Fibroblast of lung (primary cell): Measurements from ENCODE around the gene JOSD2.
"Not testable (repeated sequence)": the region's sequence is repeated elsewhere in the genome, so short reads cannot be mapped to it uniquely, and the experiment has no call there.

ENCODE experiments used
- EZH2 ChIP-seq: IDR thresholded peaks from 2 replicates; pipeline ENCODE4 v1.5.1; 2012; ENCODE audit warnings: low read length, control low read depth, mild to moderate bottlenecking; ENCODE audit errors: missing control alignments
- TF ChIP-seq, protein P1 (sequence below), 2 donors: IDR thresholded peaks in 1 of 2; conservative IDR thresholded peaks in 1 of 2; 1 replicate in 1 of 2; 2 replicates in 1 of 2; pipeline ENCODE4 v1.5.1; 2011 to 2012; ENCODE audit warnings: low read length in 2 of 2, control low read depth in 1 of 2, inconsistent platforms in 1 of 2, low read depth in 1 of 2, mild to moderate bottlenecking in 1 of 2

- TF ChIP-seq, protein P1, sequence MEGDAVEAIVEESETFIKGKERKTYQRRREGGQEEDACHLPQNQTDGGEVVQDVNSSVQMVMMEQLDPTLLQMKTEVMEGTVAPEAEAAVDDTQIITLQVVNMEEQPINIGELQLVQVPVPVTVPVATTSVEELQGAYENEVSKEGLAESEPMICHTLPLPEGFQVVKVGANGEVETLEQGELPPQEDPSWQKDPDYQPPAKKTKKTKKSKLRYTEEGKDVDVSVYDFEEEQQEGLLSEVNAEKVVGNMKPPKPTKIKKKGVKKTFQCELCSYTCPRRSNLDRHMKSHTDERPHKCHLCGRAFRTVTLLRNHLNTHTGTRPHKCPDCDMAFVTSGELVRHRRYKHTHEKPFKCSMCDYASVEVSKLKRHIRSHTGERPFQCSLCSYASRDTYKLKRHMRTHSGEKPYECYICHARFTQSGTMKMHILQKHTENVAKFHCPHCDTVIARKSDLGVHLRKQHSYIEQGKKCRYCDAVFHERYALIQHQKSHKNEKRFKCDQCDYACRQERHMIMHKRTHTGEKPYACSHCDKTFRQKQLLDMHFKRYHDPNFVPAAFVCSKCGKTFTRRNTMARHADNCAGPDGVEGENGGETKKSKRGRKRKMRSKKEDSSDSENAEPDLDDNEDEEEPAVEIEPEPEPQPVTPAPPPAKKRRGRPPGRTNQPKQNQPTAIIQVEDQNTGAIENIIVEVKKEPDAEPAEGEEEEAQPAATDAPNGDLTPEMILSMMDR (conservative IDR thresholded peaks at IDR 0.05 in 1 of 2, IDR thresholded peaks at IDR 0.05 in 1 of 2; ENCODE audit: low read depth in 1 of 2, low read length in 2 of 2) = not testable (repeated sequence)
- not testable (repeated sequence) for TF ChIP-seq EZH2
These were observed 37.7 kb downstream of the JOSD2 start for GRCh38 chr19:50473336-50473735.
